Heart left ventricle (tissue), 16 donors: ENCODE results near the gene SAMD5. TPM values are rescaled to one million over a fixed set of nuclear protein-coding genes. Genes with fewer than 3 reads are reported as not detected.
A peak's percentile ranks its signal among the peaks of the same experiment; 100 is the strongest.

Experiments used
- ATAC-seq, 4 donors: fragments of 200-7000 bp; cut with Tn5 transposase; one replicate each; pipeline ENCODE4 v1.9.1; 2020 to 2022; ENCODE audit warnings: moderate library complexity in 4 of 4, mild to moderate bottlenecking in 3 of 4, moderate number of reproducible peaks in 1 of 4
- DNase-seq, 5 donors: peaks; one replicate each; pipeline ENCODE4 v3.0.0-alpha.2; 2020
- H3K27ac ChIP-seq, 12 donors: fragments of 200-600 bp; sonication (generic) in 4 of 12; one replicate each; pipeline versions ENCODE4 v1.5.0 to v1.8.0; 2016 to 2022; ENCODE audit warnings: mild to moderate bottlenecking in 2 of 12
- H3K27me3 ChIP-seq, 9 donors: fragments of 200-600 bp; sonication (generic) in 2 of 9; one replicate each; pipeline versions ENCODE4 v1.5.1 to v1.8.0; 2016 to 2022; ENCODE audit warnings: mild to moderate bottlenecking in 3 of 9
- H3K36me3 ChIP-seq, 9 donors: fragments of 200-600 bp; sonication (generic) in 2 of 9; one replicate each; pipeline versions ENCODE4 v1.5.0 to v1.8.0; 2018 to 2022; ENCODE audit warnings: mild to moderate bottlenecking in 2 of 9
- H3K4me1 ChIP-seq, 12 donors: fragments of 200-600 bp; sonication (generic) in 4 of 12; one replicate each; pipeline versions ENCODE4 v1.5.0 to v1.8.0; 2016 to 2022; ENCODE audit warnings: mild to moderate bottlenecking in 3 of 12
- H3K4me3 ChIP-seq, 12 donors: fragments of 200-600 bp; sonication (generic) in 4 of 12; one replicate each; pipeline versions ENCODE4 v1.5.0 to v1.8.0; 2017 to 2022; ENCODE audit warnings: mild to moderate bottlenecking in 9 of 12, moderate library complexity in 4 of 12
- H3K9me3 ChIP-seq, 12 donors: fragments of 200-600 bp; sonication (generic) in 4 of 12; one replicate each; pipeline versions ENCODE4 v1.5.0 to v1.8.0; 2016 to 2022; ENCODE audit warnings: mild to moderate bottlenecking in 1 of 12
- POLR2A ChIP-seq, 2 donors: fragments of 450-650 bp; IDR thresholded peaks; one replicate each; pipeline ENCODE4 v1.6.1; 2017; ENCODE audit warnings: antibody characterized with exemption in 2 of 2, mild to moderate bottlenecking in 2 of 2, moderate library complexity in 2 of 2
- WGBS, 4 donors: extraction: QIAGEN DNeasy Blood & Tissue Kit in 2 of 4; methylation state at CpG; one replicate each; pipeline versions ENCODE4 v1.1.5 to v1.1.7; 2013 to 2018; 5-methylcytosine and 5-hydroxymethylcytosine counted together
- intact Hi-C, 10 donors: fragments of 100-400 bp; cut with DNase I; formaldehyde crosslinking; loops; one replicate each; pipeline versions ENCODE4 v1.11.1 to v1.14.2; 2022
- long read RNA-seq, 3 donors: library from polyadenylated mRNA; unstranded; transcript quantifications; one replicate each; pipeline ENCODE4 v2.0.0, GENCODE V29; 2020 to 2021
- polyA plus RNA-seq, 2 donors: library from polyadenylated mRNA; stranded (reverse); fragments of 200-250 nt; gene quantifications; one replicate each; pipeline ENCODE4 v1.2.3, GENCODE V29; 2013
- total RNA-seq, 9 donors: library from RNA; depleted of rRNA in 2 of 9; stranded (reverse); fragments of >200 nt in 2 of 9; fragmentation: NEBNext Ultra II Directional in 3 of 9; extraction: Animal tissue kit (Norgen Biotek cat#: 25700) in 3 of 9; gene quantifications; one replicate each; pipeline versions ENCODE4 v1.1.0 to v1.2.4, GENCODE V29; 2016 to 2023
- TF ChIP-seq, protein P1 (sequence below), 12 donors: fragments of 200-600 bp; sonication (generic) in 4 of 12; IDR thresholded peaks; one replicate each; pipeline versions ENCODE4 v1.5.0 to v1.8.0; 2018 to 2022; ENCODE audit warnings: antibody characterized with exemption in 12 of 12, mild to moderate bottlenecking in 5 of 12
- donor health status: ischemic (EF 13 %, LVEDD 7.1; RV severe dilation, severe dysfunction).
- donor health status: healthy with polysubstance abuse.
- donor health status: DM: no; HTN: yes; CAD: no.
- donor health status: DM: no; HTN: no; CAD: no.
- donor health status: ischemic (EF 25% LVEDD 6.9; RV normal size, moderate dysfunction).
- donor health status: ischemic (EF 25% LVEDD 5.7; RV mildly dilated, moderate dysfunction).
- donor health status: healthy.
- donor health status: DM: yes; HTN: yes; CAD: no.
- donor health status: ischemic (EF 35%, LVEDD 5.7; RV mildly dilated, moderate dysfunction).
- donor health status: nonischemic (EF 11% LVEDD 7.7; RV severe dilation, severe dysfunction).
- donor health status: DM: yes; HTN: yes; CAD: no.
- donor health status: PGD.
- donor health status: ischemic (EF 29% LVEDD 5.4; RV normal size, mild dysfunction).
- donor health status: nonischemic (EF 23%, LVEDD 6.1; RV moderate dilation, normal function).

SAMD5 gene
- total RNA-seq: 1 to 10 TPM in 3 of 9 donors, under 1 TPM in 6; 0.35 to 1.5 (median 0.88) TPM
- under 1 TPM; 0.15 to 0.54 TPM for polyA plus RNA-seq
- long read RNA-seq, donor 1, full-length matches to known transcripts: 1 of 1 reads
- long read RNA-seq, donor 1, partial matches to known transcripts: 0 of 1 reads
- long read RNA-seq, donor 1, other reads (novel, unspliced or antisense): 0 of 1 reads
- long read RNA-seq, donor 2: 0 reads
- long read RNA-seq, donor 3: 0 reads

- Histone ChIP-seq H3K27me3 (peaks cover 0 to 64% (median 4%) of the 10 kb centered on the region in 9 donors), H3K4me1 (peaks cover 0 to 35% (median 13%) of the 10 kb centered on the region in 12 donors), H3K27ac (peak within 1 kb of the TSS in 10 of 12 donors; percentile 18 to 70 (median 58)), H3K4me3 (peak within 1 kb of the TSS; percentile 56 to 85 (median 66)), H3K9me3 (no peaks in the 10 kb centered on the region), H3K36me3 (no peaks in the 10 kb centered on the region)
- TF ChIP-seq POLR2A (IDR thresholded peaks at IDR 0.05): peak in 1 of 2 donors; percentile 26
- TF ChIP-seq, protein P1, sequence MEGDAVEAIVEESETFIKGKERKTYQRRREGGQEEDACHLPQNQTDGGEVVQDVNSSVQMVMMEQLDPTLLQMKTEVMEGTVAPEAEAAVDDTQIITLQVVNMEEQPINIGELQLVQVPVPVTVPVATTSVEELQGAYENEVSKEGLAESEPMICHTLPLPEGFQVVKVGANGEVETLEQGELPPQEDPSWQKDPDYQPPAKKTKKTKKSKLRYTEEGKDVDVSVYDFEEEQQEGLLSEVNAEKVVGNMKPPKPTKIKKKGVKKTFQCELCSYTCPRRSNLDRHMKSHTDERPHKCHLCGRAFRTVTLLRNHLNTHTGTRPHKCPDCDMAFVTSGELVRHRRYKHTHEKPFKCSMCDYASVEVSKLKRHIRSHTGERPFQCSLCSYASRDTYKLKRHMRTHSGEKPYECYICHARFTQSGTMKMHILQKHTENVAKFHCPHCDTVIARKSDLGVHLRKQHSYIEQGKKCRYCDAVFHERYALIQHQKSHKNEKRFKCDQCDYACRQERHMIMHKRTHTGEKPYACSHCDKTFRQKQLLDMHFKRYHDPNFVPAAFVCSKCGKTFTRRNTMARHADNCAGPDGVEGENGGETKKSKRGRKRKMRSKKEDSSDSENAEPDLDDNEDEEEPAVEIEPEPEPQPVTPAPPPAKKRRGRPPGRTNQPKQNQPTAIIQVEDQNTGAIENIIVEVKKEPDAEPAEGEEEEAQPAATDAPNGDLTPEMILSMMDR (IDR thresholded peaks at IDR 0.05): peak in 1 of 12 donors; percentile 3
- peak; percentile 36 to 93 (median 82) for ATAC-seq
- WGBS, 4 donors: 0 to 1% (median 1%) methylated on average over 30 to 90 of the region's 90 CpGs
- peak; percentile 41 to 77 (median 62) for DNase-seq
- intact Hi-C loops: loop anchor here in 9 of 10 donors (1.0 to 10.0 kb wide), 9 partner anchors 143 to 959 kb away; no protein-coding TSS in a partner anchor
Observed at GRCh38 chr6:147508042-147508865, at the start of gene SAMD5. Gene SAMD5 (plus strand): TSS chr6:147508690. CDS start chr6:147508929, 239 bp downstream.

DNA sequence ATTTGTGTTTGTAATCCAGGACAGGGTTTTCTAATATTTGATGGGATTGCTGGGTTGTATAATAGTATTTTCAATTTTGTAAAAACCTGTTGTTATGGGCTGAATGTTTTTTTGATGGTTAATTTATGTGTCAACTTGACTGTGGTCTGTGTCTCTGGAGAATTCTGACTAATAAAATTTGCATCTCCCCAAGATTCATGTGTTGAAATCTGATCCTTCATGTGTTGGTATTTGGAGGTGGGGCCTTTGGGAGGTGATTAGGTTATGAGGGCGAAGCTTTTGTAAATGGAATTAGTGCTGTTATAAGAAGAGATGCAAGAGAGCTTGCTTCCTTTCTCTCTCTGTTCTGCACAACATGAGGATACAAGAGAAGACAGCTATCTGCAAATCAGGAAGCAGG lies 48.7 kb upstream of the SAMD5 start:
- TF ChIP-seq, protein P1 (IDR thresholded peaks at IDR 0.05): no peak
- intact Hi-C loops: no loop called here

GRCh38 chr6:147463651-147464050 lies 44.8 kb upstream of the SAMD5 start:
- 58 to 65% (median 64%) methylated on average over 1 of the region's 1 CpG for WGBS, 4 donors
- TF ChIP-seq, protein P1 (IDR thresholded peaks at IDR 0.05): no peak
- no peak for TF ChIP-seq POLR2A (IDR thresholded peaks at IDR 0.05)
- Histone ChIP-seq H3K4me3 (no peak overlapping the region), H3K4me1 (no peaks in the 10 kb centered on the region), H3K27me3 (no peaks in the 10 kb centered on the region), H3K27ac (no peak overlapping the region), H3K36me3 (no peaks in the 10 kb centered on the region), H3K9me3 (peaks cover 0 to 7% (median 0%) of the 10 kb centered on the region in 12 donors)
- no peak for DNase-seq
- no peak for ATAC-seq
- intact Hi-C loops: no loop called here

More for the DNA sequence above, 48.7 kb upstream of the SAMD5 start:
- Histone ChIP-seq H3K27me3 (no peaks in the 10 kb centered on the region), H3K4me1 (no peaks in the 10 kb centered on the region), H3K27ac (no peak overlapping the region), H3K9me3 (peaks cover 0 to 8% (median 0%) of the 10 kb centered on the region in 12 donors), H3K36me3 (no peaks in the 10 kb centered on the region), H3K4me3 (no peak overlapping the region)
- no peak for ATAC-seq
- WGBS, 4 donors: 78 to 100% (median 88%) methylated on average over 1 of the region's 1 CpG
- no peak for DNase-seq

- peaks cover 0 to 5% (median 0%) of the 10 kb centered on the region in 12 donors for H3K9me3 ChIP-seq
- TF ChIP-seq POLR2A (IDR thresholded peaks at IDR 0.05): no peak
- TF ChIP-seq, protein P1 (IDR thresholded peaks at IDR 0.05): no peak
- intact Hi-C loops: no loop called here
- DNase-seq: no peak
- H3K27ac ChIP-seq: no peak overlapping the region
- 76 to 80% (median 79%) methylated on average over 5 of the region's 5 CpGs for WGBS, 4 donors
- H3K4me3 ChIP-seq: no peak overlapping the region
- no peaks in the 10 kb centered on the region for H3K27me3 ChIP-seq
- H3K36me3 ChIP-seq: no peaks in the 10 kb centered on the region
- ATAC-seq: no peak
- no peaks in the 10 kb centered on the region for H3K4me1 ChIP-seq
Observed at GRCh38 chr6:147467428-147467827, 41.1 kb upstream of the SAMD5 start.
